Measurements from ENCODE around the gene PAK5. TPM values are rescaled to one million over a fixed set of nuclear protein-coding genes. Genes with fewer than 3 reads are reported as not detected.

Gene PAK5
- total RNA-seq, 1 experiment from 2014 or later: not detected

DNA sequence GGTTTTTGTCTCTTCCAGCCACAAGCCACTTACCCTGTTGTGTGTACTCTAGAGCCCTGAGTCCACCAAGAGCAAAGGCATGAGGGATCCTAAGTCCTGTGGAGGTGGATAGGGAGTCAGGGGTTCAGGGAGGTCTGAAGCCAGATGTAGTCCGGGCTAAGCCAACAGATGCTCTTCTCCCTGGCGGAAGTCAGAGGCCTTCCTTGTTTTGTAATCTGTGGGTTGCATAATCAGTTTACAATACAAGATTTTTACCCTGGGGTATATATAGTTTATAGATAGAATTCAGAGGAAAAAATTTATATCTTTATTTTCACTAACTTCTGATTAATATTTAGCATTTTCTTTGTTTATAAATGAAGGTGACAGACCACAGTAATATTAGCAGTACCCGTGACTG, 315.2 kb downstream of the PAK5 start:
- Histone ChIP-seq H3K27ac (ENCODE audit: low read length) (no peak overlapping the region), H3K4me1 (ENCODE audit: control insufficient read depth, insufficient read depth, low read length) (no peaks in the 10 kb centered on the region), H3K36me3 (ENCODE audit: control insufficient read depth, insufficient read depth, low read length) (no peaks in the 10 kb centered on the region), H3K9me3 (ENCODE audit: control insufficient read depth, insufficient read depth, low read depth, low read length) (no peaks in the 10 kb centered on the region), H3K4me3 (ENCODE audit: low read depth in 2 of 2, low read length in 2 of 2) (no peak overlapping the region), H3K27me3 (ENCODE audit: control insufficient read depth, insufficient read depth, low read length) (no peaks in the 10 kb centered on the region; the same call in 1 of the 2 replicates)
- ChIA-PET POLR2A (no interaction called here), CTCF (no interaction called here)
- no TSS peak for BruUV-seq (replicated peaks)
- DNase-seq (ENCODE audit: low read depth, low spot score) (no peak), ATAC-seq (no peak)
- intact Hi-C loops (cut with micrococcal nuclease; ENCODE audit: unreplicated experiment) (no loop called here), in situ Hi-C loops (cut with HindIII; ENCODE audit: low pct_unique_long_range_greater_than_20kb, low sequenced_read_pairs) (no loop called here)
- TF ChIP-seq TCF7L2 (IDR thresholded peaks at IDR 0.05; ENCODE audit: low read depth, low read length): no peak

DNA sequence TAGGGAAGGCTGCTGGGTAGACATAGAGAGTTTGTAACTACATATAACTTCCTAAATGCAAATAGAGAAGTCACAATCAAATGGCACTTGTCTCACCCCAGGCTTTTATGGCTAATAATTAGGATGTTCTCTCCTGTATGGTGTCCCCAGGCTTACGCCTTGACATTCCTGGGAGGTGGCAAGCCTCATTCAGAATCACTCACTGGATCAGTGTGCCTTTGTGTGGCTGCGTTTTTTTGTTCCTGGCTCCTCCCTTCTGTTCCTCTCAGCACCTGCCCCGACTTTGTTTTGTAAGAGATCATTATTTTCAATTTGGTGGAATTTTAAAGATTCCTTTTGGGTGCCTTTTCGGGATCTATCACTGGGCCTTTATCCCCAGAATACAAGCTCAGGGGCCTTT, 318.8 kb downstream of the PAK5 start:
- peaks cover 9% of the 10 kb centered on the region for H3K27me3 ChIP-seq (ENCODE audit: control insufficient read depth, insufficient read depth, low read length)
- DNase-seq (ENCODE audit: low read depth, low spot score): no peak
- CTCF ChIA-PET: no interaction called here
- no peaks in the 10 kb centered on the region for H3K9me3 ChIP-seq (ENCODE audit: control insufficient read depth, insufficient read depth, low read depth, low read length)
- TF ChIP-seq, protein P1, sequence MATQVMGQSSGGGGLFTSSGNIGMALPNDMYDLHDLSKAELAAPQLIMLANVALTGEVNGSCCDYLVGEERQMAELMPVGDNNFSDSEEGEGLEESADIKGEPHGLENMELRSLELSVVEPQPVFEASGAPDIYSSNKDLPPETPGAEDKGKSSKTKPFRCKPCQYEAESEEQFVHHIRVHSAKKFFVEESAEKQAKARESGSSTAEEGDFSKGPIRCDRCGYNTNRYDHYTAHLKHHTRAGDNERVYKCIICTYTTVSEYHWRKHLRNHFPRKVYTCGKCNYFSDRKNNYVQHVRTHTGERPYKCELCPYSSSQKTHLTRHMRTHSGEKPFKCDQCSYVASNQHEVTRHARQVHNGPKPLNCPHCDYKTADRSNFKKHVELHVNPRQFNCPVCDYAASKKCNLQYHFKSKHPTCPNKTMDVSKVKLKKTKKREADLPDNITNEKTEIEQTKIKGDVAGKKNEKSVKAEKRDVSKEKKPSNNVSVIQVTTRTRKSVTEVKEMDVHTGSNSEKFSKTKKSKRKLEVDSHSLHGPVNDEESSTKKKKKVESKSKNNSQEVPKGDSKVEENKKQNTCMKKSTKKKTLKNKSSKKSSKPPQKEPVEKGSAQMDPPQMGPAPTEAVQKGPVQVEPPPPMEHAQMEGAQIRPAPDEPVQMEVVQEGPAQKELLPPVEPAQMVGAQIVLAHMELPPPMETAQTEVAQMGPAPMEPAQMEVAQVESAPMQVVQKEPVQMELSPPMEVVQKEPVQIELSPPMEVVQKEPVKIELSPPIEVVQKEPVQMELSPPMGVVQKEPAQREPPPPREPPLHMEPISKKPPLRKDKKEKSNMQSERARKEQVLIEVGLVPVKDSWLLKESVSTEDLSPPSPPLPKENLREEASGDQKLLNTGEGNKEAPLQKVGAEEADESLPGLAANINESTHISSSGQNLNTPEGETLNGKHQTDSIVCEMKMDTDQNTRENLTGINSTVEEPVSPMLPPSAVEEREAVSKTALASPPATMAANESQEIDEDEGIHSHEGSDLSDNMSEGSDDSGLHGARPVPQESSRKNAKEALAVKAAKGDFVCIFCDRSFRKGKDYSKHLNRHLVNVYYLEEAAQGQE (IDR thresholded peaks at IDR 0.05; ENCODE audit: insufficient read depth in 1 of 2, low read depth in 2 of 2, low read length in 1 of 2): no peak
- TF ChIP-seq TCF7L2 (IDR thresholded peaks at IDR 0.05; ENCODE audit: low read depth, low read length) (no peak), SIN3A (IDR thresholded peaks at IDR 0.05; ENCODE audit: borderline replicate concordance, insufficient read depth, low read depth, low read length) (no peak), POLR2AphosphoS5 (IDR thresholded peaks at IDR 0.05; ENCODE audit: low read depth, low read length) (no peak)
- TF ChIP-seq, protein P2, sequence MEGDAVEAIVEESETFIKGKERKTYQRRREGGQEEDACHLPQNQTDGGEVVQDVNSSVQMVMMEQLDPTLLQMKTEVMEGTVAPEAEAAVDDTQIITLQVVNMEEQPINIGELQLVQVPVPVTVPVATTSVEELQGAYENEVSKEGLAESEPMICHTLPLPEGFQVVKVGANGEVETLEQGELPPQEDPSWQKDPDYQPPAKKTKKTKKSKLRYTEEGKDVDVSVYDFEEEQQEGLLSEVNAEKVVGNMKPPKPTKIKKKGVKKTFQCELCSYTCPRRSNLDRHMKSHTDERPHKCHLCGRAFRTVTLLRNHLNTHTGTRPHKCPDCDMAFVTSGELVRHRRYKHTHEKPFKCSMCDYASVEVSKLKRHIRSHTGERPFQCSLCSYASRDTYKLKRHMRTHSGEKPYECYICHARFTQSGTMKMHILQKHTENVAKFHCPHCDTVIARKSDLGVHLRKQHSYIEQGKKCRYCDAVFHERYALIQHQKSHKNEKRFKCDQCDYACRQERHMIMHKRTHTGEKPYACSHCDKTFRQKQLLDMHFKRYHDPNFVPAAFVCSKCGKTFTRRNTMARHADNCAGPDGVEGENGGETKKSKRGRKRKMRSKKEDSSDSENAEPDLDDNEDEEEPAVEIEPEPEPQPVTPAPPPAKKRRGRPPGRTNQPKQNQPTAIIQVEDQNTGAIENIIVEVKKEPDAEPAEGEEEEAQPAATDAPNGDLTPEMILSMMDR (IDR thresholded peaks at IDR 0.05): no peak
- POLR2A ChIA-PET: no interaction called here
- in situ Hi-C loops (cut with HindIII; ENCODE audit: low pct_unique_long_range_greater_than_20kb, low sequenced_read_pairs) (no loop called here), intact Hi-C loops (cut with micrococcal nuclease; ENCODE audit: unreplicated experiment) (no loop called here)
- peaks cover 2% of the 10 kb centered on the region; the same call in 1 of the 2 replicates for H3K4me1 ChIP-seq (ENCODE audit: control insufficient read depth, insufficient read depth, low read length)
- ATAC-seq: no peak
- no peaks in the 10 kb centered on the region for H3K36me3 ChIP-seq (ENCODE audit: control insufficient read depth, insufficient read depth, low read length)
- no TSS peak for BruUV-seq (replicated peaks)
- no peak overlapping the region for H3K27ac ChIP-seq (ENCODE audit: low read length)
- H3K4me3 ChIP-seq (ENCODE audit: low read depth in 2 of 2, low read length in 2 of 2): no peak overlapping the region

DNA sequence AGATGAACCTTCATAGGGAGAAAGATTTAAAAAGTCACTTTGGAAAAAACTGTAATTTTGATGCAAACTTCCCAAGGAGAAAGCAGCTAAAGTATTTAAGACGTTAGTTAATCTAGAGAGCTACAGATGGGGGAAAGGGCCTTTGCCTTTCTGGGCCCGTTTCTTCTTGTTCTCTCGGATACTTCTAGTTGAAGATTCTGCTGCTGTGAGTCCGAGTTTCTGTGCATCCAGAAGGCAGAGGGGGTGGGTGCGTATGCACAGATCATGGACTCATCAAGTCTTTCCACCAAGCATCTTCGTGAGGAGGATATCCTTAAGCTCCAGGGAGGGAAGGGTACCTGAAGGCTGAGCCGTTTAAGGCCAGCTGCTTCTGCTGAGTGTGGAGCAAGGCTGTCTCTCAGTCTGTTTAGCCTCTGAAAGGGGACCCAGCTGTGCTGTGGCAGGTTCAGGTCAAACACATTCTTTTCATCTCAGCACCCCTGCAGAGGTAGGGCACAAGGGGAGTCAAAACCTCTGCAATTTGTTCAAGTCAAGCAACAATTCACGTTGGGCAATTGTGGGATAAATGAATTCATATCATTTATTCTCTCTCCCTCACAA, 320.2 kb downstream of the PAK5 start:
- ATAC-seq: no peak
- intact Hi-C loops (cut with micrococcal nuclease; ENCODE audit: unreplicated experiment): no loop called here
- Histone ChIP-seq H3K27ac (ENCODE audit: low read length) (no peak overlapping the region), H3K36me3 (ENCODE audit: control insufficient read depth, insufficient read depth, low read length) (no peaks in the 10 kb centered on the region), H3K27me3 (ENCODE audit: control insufficient read depth, insufficient read depth, low read length) (peaks cover 18% of the 10 kb centered on the region), H3K9me3 (ENCODE audit: control insufficient read depth, insufficient read depth, low read depth, low read length) (no peaks in the 10 kb centered on the region), H3K4me3 (ENCODE audit: low read depth in 2 of 2, low read length in 2 of 2) (no peak overlapping the region), H3K4me1 (ENCODE audit: control insufficient read depth, insufficient read depth, low read length) (peaks cover 5% of the 10 kb centered on the region; the same call in 1 of the 2 replicates)
- no peak for DNase-seq (ENCODE audit: low read depth, low spot score)
- no TSS peak for BruUV-seq (replicated peaks)
- TF ChIP-seq, protein P2 (IDR thresholded peaks at IDR 0.05): no peak
- TF ChIP-seq, protein P1 (IDR thresholded peaks at IDR 0.05; ENCODE audit: insufficient read depth in 1 of 2, low read depth in 2 of 2, low read length in 1 of 2): no peak
- TF ChIP-seq POLR2AphosphoS5 (IDR thresholded peaks at IDR 0.05; ENCODE audit: low read depth, low read length) (no peak), TCF7L2 (IDR thresholded peaks at IDR 0.05; ENCODE audit: low read depth, low read length) (no peak), SIN3A (IDR thresholded peaks at IDR 0.05; ENCODE audit: borderline replicate concordance, insufficient read depth, low read depth, low read length) (no peak)
- ChIA-PET CTCF (no interaction called here), POLR2A (no interaction called here)
- in situ Hi-C loops (cut with HindIII; ENCODE audit: low pct_unique_long_range_greater_than_20kb, low sequenced_read_pairs): no loop called here

All from Panc1 (cell line).